HG03108 (cell line): ENCODE measurements around the gene SYT12.

Experiments used
- ATAC-seq: cut with Tn5 transposase; IDR thresholded peaks from one replicate; pipeline ENCODE4 v1.9.1; 2021; ENCODE audit warnings: moderate library complexity; ENCODE audit not compliant: unreplicated experiment

The SYT12 gene

DNA sequence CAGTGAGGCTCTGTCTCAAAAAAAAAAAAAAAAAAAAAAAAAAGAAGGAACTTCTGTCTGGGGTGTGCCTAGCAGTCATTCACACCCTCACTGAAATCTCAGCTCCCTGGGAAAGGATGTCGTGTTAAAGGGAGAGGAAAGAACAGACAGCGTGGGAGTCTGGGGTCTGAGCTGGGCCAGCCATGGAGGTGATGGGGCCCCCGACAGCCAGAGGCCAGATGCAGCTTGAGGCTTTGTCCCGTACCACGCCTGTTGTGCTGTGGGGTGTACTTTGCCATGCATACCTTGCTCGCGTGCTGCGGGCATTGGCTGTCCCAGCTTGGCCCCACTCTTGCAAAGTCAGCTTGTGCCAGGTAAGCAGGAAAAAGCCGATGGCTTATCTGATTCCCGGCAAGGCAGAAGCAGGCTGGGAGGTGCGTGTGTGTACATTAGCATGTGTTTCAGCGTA, 4.6 kb downstream of the SYT12 start:
- no peak for ATAC-seq

DNA sequence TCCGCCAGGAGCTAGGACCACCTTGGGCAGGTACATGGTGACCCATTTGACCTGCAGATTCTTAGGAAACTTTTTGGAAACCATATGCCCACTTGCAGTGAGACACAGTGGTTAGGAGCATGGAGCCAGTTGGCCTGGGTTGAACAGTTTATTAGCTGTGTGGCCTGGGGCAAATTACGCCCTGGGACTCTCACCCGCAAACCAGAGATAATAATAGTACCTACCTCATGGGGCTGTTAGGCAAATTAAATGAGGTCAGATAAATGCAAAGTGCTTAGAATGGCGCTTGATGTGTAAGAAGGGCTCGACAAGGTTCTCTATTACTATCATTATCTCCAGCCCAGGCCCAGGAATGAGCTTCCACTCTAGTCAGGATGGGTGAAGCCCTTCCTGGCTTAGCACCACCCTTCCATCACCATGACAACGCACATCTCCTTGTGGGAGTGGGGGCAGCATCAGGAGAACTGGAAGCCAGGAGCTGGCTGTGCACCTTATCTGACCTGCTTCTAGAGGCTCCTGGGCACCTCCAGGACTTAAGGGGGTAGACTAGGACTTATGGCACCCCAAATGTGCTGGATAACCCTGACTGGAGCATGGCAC, 5.1 kb downstream of the SYT12 start:
- ATAC-seq, result peak; percentile 46

DNA sequence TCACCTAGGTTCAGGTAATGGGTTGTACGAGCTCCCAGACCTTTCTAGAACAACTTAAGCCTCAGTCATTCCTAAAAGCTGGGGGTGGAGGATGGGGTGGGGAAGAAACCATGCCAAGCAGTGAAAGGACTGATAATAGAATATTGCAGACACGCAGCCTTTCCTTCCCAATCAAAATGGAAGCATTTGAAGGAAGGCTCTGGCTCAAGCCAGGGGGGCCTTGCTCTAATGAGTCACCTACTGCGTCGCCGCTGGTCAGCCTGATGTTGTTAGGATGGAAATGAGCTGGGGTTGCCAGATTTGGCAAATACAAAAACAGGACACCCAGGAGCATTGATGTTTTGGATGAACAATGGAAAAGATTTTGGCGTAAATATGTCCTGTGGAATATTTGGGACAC, 6.2 kb downstream of the SYT12 start:
- no peak for ATAC-seq

DNA sequence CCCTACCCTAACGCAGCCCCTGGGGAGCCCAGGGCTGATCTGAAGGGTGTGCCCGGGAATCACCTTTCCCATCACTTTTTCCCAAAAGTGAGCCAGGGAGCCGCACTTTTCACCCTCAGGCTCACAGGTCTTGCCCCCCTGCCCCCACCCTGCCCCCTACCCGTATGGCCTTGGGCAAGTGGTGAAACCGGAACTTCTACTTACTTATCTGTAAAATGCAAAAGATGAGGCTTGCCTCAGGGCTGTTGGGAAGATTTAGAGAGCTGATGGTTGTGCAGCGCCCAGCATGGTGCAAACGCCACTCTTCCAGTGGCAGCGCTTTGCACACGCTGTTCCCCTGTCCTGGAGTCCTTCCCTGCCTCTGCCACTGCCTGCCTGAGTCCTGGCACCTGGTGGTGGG, 8.0 kb downstream of the SYT12 start:
- ATAC-seq, result no peak

DNA sequence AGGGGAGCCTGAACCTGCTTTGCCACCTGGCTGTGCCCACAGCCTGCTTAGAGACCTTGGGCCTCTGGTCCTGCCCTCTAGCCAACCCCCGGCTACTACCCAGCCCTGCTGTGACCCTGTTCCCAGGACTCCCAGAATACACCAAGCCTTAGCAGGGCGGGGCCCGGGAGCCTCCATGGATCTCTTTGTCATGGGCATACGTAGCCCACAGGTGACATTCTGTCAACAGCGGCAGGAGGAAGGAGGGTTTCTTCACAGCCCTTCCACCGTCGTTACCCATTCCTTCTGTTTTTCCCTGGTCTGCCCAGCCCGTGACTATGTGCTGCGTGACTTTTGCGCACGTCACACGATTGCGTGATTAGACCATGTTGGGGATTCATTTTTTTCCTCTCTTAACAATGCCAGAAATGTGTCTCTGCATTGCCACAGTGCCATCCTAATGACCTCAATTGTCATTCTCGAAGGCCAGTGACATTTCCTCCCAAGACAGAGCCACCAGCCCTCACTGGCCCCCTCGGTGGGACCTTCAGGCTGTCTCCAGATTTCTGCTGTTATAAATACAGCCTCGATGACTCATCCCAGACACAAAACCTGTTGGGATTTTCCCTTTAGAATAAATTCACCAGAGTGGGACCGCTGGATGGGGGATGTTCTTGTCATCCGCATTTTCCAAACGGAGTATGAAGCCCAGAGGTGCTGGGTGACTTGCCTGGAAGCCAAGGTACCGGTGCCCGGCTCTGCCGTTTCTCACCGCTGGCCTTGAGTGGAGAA, 9.0 kb downstream of the SYT12 start:
- ATAC-seq, result no peak

DNA sequence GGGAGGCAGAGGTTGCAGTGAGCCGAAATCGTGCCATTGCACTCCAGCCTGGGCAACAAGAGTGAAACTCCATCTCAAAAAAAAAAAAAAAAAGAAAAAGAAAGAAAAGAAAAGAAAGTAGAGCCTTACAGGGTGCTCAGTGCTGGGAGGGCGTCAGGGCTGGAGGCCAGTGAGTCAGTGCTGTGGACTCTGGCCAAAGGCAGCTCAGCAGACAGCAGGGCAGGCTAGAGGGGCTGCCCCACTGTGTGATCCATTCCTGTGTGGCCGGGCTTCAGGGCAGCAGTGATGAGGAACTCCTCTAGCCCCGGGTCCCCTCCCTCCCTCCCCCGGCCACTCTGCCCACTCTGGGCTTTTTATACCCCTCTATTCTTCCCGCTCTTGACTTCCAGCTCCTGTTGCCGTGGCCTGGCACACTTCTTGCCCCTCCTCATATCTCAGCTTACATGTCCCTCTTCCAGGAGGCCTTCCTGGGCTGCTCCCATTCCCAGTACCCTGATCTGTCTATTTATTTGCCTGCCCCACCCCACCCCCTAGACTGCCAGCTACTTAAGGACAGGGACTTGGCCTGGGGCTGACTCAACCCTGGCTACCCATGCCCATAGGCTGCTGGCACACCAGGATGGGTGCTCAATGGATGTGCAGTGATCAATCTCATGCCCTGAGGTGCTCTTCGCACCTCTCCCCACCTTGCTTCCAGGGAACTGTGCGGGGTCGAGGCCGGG, 10.1 kb downstream of the SYT12 start:
- no peak for ATAC-seq

DNA sequence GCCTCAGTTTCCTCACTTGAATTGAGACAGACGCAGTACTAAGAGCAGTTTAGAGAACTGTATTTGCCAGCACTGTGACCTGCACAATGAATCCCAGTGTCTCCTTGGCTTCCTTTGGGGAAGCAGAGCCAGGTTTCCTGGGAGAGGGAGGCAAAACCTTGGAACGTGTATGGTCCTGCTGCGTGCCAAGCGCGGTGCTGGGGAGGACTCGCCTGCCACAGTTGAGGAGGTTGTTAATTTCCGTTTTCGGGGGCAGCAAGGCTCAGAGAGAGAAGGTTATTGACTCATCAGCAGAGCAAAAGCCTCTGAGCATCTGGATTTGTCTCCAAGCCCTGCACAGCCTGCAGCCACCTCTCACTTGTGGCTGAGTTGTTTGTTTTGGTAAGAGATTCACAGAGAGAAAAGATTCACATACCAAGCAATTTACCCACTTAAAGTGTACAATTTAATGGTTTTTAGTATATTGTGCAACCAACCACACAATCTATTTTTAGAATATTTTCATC, 10.8 kb downstream of the SYT12 start:
- no peak for ATAC-seq

DNA sequence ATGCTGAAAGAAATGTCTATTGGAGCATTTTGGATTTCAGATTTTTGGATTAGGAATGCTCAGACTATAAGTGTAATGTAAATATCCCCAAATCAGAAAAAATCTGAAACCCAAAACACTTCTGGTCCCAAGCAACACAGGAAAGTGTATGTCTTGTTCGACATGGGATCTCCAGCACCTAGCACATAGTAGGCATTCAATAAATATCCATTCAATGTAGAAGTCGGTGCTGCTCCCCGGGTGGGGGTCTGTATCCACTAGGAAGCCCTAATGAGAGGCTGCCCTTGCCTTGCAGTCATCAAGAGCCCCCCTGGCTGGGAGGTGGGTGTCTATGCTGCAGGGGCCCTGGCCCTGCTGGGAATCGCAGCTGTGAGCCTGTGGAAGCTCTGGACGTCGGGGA, 11.4 kb downstream of the SYT12 start:
- no peak for ATAC-seq

DNA sequence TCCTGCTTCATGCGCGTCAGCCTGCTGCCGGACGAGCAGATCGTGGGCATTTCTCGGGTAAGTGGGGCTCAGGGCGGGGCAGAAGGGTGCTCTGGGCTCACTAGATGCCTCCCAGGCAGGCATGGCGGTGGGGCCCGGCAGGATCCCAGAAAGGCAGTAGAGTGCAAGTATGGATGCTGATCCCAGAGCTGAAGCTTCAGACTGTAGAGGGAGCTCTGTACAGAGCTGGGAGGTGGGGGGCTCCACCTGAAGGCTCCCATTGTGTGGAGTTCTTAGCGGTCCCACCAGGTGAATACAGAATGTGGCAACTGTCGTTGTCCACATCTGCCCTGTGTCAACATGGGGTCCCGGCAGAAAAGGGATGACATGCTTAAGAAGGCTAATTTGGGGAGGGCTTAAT, 17.2 kb downstream of the SYT12 start:
- no peak for ATAC-seq

DNA sequence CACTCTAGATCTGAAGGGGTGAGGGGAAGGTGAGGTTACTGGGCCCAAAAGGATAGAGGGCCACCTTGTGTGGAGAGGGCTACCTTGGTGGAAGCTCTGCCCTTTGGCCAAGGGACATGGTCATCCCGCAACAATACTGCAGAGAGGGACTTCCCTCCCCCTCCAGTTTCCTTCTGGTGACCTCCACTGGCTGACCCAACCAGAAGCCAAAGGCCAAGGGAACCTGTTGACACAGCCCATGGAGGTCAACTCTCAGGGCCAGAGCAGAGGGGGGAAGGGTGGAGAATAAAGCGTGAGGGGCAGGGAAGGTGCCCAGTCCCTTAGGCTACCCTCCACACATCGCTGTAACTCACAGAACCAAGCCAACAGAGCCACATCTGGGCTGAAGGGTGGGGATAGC, 18.7 kb downstream of the SYT12 start:
- no peak for ATAC-seq

DNA sequence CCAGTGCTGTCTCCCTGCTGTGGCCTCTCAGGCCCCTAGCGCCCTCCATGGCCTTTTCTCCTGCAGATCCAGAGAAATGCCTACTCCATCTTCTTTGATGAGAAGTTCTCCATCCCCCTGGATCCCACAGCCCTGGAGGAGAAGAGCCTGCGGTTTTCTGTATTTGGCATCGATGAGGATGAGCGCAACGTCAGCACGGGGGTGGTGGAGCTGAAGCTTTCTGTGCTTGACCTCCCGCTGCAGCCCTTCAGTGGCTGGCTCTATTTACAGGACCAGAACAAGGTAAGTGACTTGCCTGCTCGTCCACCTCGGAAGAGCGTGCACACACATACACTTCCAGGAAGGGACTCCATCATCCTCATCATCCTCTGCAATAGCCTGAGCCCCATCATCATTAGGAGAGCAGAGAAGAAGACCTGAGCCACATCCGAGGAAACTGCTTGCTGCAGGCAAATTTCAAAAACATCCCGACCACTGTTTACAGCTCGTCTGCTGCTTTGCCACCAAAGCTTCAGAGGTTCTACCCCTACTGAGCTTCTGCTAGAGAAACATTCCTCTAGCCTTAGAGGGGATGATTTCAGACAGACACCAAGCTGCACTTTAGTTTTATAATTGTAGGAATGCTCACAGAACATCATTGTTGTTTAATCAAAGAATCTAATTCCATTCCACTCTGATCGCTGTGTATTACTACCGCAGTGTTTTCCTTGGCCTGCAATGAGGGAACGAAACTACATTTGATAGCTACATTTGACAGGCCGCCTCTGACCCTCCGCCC, 20.8 kb downstream of the SYT12 start:
- no peak for ATAC-seq

DNA sequence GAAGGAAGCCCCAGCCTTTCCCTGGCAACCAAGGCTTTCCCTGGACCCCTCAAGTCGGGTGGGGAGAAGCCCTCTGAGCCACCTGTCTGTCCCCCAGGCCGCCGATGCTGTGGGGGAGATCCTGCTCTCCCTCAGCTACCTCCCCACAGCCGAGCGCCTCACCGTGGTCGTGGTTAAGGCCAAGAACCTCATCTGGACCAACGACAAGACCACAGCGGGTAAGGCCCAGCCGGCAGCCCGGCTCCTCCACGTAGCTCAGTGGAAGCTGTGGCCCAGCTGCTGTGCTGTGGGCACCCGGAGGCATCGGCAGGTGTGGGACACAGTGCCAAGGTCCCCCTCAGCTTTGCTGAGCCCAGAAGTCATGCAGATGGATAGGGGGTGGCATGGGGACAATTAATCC, 21.6 kb downstream of the SYT12 start:
- no peak for ATAC-seq

DNA sequence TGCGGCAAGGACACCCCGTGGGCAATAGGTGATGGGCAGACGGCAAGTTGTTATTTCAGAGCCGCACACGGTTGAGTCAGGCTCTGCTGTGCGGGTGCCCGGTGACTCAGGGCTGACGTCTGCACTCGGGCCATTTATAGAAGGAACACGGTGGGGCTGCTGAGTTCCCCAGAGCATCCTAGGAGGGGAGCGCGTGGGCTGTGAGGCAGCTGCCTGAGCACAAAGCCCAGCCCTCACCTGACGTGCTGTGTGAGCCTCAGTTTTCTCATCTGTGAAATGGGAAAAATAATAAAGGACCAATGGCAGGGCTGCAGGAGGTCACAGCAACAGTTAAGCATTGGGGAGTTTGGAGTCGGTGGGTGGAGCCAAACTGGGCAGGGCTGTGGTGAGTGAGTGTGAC, 22.4 kb downstream of the SYT12 start:
- no peak for ATAC-seq

DNA sequence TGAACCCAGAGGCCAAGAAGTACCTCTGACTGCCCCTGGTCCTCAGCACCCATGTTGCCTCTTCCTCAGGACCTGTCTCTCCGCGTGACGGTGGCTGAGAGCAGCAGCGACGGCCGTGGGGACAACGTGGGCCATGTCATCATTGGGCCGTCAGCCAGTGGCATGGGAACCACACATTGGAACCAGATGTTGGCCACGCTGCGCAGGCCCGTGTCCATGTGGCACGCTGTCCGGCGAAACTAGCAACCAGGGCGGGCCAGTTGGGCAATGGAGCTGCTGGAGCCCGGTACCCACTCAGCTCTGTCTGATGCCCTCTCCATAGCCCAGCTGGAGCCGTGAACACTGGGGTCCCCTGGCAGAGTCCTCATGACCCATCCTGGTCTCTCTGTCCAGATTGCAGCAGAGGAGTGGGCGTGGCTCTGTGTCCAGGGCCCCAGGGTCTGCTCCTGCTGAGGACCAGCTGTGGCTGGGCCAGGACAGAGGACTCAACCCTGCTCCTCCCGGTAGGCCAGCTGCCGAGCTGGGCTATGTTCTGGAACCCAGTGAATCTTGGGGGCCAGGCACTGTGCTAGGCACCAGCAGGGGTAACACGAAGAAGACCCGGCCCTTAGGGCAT, 25.7 kb downstream of the SYT12 start:
- no peak for ATAC-seq

DNA sequence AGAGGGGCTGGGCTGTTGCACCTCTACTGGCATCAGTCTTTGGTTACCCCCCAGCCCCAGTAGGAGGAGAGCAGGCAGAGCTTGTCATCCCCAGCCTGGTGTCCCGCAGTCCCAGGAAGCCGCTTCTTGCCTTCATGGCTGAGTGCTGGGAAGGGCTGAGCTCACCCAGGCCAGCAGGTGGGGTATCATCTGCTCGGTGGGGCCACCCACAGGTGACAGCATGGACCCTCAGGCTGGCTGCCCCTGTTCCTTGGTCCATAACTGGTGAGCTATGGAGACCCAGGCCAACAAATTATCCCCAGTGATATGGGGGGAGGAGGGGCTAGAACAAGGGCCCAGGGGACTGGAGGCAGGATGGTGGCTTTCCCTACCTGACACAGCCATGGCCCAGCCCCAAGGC, 27.2 kb downstream of the SYT12 start:
- ATAC-seq, result no peak

DNA sequence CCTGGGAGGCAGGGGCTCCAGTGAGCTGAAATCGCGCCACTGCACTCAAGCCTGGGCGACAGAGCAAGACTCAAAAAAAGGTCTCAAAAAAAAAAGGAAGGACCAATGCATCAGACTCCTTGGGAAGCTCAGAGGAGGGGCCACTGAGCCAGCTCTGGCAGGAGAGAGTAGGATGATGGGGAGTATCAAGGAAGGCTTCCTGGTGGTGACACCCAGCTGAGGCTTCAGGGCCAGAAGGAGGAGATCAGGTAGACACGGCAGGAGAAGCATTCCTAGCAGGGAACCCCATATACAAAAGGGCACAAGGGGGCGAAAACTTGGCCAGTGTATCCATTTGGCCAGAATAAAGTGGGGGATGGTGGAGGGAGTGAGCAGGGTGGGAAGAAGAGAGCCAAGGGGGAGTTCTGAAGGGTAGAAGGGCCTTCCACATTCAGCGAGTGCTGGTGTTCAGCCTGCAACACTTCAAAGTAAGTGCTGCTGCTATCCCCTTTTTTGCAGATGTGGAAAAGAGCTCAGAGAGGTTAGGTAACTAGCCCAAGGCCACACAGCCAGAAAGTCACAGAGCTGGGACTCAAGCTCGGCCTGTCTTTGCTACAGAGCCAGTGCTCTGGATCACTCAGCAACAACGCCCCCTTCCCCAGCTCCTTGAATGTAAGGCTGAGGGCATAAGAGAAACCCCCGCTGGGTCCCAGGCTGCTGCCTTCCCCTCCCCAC, 28.4 kb downstream of the SYT12 start:
- no peak for ATAC-seq

DNA sequence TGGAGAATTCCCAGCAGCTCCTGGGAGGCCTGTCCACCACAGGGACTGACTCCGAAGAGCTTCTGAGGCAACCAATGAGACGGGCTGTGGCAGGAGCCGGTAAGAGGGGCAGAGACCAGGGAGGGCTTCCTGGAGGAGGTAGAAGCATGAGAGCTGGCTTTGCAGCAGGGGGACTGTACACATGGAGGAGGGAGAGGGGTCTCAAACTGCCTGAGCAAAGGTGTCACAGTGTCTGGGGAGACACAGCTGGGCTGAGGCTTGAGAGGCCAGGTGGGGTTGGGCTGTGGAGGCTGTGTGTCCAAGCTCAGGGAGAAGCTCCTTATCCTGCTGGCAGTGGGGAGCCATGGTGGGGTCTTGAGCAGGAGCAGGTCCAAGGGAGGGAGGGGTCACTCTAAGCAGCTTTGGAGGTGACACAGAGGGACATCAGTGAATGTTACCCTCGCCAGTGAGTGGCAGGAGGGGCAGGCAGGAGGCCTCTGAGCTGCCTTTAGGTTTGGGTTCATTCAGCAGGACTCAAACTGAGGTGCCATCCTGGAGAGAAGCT, 29.1 kb downstream of the SYT12 start:
- ATAC-seq, result no peak

DNA sequence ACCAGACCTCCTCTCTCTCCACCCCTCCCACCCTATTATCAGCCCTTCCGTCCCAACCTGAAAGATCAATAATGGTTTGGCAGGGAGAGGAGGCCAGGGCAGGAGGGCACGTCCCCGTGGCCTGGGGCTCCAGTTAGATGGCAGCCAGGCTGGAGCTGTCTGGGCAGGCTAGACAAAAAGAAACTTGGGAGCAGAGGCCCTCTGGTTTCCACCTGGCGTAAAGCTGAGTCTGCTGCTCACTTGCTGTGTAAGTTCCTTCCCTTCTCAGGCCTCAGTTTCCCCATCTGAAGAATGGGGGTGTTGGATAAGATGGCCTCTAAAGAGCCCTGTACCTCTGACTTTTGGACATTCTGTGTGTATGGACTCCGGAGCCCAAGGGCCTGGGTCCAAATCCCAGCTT, 30.0 kb downstream of the SYT12 start:
- no peak for ATAC-seq

DNA sequence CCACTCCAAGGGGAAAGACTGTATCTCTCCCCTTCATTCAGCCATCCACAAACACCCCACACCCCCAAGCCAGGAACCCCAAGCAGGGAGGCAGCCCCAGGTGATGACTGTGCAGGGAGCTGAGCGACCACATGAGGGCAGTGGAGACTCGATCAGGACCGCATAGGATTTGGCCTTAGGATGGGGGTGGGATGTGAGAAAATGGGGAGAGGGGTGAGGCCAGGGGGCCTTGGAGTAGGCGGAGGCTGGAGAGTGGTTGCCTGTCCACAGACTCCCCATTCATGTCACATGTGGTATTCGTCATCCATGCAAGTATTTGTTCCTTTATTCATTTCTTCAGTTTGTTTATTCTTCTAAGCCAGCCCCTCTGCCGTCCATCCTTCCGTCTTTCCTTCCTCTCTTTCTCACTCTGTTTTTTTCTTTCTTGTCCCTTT, 31.0 kb downstream of the SYT12 start:
- ATAC-seq, result no peak

DNA sequence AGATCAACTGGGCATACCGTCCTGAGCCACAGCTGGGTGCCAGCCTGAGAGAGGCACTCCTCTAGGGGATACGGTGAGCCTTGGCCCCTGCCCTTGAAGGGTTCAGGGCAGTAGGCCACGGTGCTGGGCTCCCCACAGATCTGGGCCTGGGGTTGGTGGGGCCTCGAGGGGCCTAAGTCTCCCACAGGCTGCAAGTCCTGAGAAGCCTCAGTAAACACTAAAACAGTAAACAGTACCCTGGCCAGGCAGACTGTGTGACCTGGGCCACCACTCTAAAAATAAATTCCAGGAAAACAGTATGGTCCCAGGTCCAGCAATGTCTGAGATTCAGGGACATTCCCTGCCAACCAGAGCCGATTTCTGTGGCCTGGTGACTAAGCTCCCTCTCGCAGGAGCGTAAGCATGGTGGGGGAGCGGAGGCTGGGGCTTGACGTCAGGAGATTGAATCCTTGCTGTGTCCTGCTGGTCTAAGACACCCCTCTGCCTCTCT, 31.5 kb downstream of the SYT12 start:
- ATAC-seq, result no peak
